Cardiac fibroblast (primary cell): ENCODE results near the gene PRR16.

ENCODE experiments used
- DNase-seq, 2 donors: peaks; one replicate each; pipeline versions ENCODE4 v3.0.0 to v3.0.0-alpha.2; 2010; ENCODE audit warnings: low read depth in 2 of 2
- H3K4me3 ChIP-seq, 2 donors: replicated peaks in 1 of 2; 1 replicate in 1 of 2; 2 replicates in 1 of 2; pipeline ENCODE4 v1.5.1; 2011; ENCODE audit warnings: low read depth in 2 of 2, low read length in 2 of 2, mild to moderate bottlenecking in 2 of 2, moderate library complexity in 1 of 2
- CTCF ChIP-seq: IDR thresholded peaks from one replicate; pipeline ENCODE4 v1.5.1; 2011; ENCODE audit warnings: low read depth, mild to moderate bottlenecking, low read length, inconsistent platforms

PRR16 gene

DNA sequence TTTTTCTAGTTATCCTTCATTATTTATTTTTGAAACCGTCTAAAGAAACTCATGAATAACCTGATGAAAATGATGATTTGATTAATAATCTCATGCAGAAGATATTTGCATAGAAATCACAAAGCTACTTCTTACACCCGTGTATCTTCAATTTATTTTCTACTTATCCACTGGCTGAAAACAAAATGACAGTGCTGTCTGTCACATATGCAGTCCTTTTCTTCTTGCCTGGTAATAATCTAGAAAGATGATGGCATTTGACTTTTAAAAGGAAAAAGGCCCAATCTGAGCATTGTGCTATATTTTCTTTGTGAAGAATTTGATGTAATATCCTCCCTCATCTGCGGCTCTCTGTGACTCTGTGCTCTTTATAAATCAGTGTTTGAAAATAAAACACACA, 253.3 kb downstream of the PRR16 start:
- TF ChIP-seq CTCF, result no peak
- H3K4me3 ChIP-seq, result no peak overlapping the region
- DNase-seq, result no peak

DNA sequence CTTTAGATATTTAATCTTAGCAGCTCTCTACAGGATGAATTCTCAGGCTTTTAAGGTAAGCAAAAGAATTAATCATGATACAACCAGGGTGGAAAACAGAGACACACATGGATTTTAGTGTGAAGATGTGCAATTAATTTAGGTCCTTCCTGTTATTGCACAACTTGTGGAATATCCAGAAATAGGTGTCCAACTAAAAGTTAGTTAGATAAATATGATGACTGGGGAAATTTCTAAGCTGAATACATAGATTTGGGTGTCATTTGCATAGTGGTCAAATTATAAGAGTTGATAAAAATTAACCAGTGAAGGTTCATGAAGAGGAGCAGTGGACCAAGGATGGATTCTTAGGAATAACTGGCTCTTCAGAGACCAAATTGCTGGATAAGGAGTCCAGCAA, 266.1 kb downstream of the PRR16 start:
- no peak overlapping the region for H3K4me3 ChIP-seq
- TF ChIP-seq CTCF, result no peak
- DNase-seq, result no peak

DNA sequence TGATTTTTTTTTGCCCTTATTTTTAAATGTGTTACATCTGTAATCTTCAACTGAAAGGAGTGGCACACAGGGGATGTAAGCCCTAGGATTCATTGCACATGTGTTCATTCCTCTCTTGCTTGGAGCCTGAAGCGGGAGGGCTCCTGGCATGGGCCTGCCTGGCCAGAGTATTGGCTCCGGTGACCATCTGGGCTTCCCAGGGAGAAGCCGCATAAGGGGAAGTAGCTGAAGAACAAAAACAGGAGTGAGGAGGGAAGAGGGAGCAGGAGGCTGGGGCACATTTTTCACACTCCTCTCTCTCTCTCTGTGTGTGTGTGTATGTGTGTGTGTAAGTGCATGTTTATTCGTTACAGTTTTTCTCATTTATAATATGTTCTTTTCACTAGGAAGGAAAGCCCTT, 269.9 kb downstream of the PRR16 start:
- TF ChIP-seq CTCF, result no peak
- DNase-seq, result no peak
- H3K4me3 ChIP-seq, result no peak overlapping the region

- DNase-seq, result peak in 1 of 2 donors; percentile 12
- H3K4me3 ChIP-seq, result no peak overlapping the region
- no peak for TF ChIP-seq CTCF
Measured at GRCh38 chr5:120735076-120735475, 271.0 kb downstream of the PRR16 start.
